H1 (cell line): ENCODE results near the gene SOX10. TPM values are rescaled to one million over a fixed set of nuclear protein-coding genes. Genes with fewer than 3 reads are reported as not detected.
A peak's percentile ranks its signal among the peaks of the same experiment; 100 is the strongest.

Source experiments
- CTCF ChIA-PET: fragments of 300-600 bp; sonication (Branson Sonifier 250); formaldehyde crosslinking; loops from one replicate; lab custom pipeline; 2021; ENCODE audit not compliant: partially characterized antibody; lab: Charles Lee
- POLR2A ChIA-PET: fragments of 300-600 bp; sonication (Branson Sonifier 250); formaldehyde crosslinking; loops from one replicate; lab custom pipeline; 2021; ENCODE audit warnings: inconsistent platforms; ENCODE audit not compliant: partially characterized antibody; lab: Charles Lee
- DNase-seq, 2 experiments: peaks; one replicate each; pipeline versions ENCODE4 v3.0.0 to v3.0.0-alpha.2; 2010 to 2022; ENCODE audit warnings: low spot score in 2 of 2, low read depth in 1 of 2, mixed read lengths in 1 of 2
- FAIRE-seq: peaks from 2 replicates; lab custom pipeline; 2011; peaks lifted over from hg19 to GRCh38; lab: Jason Lieb, UNC
- H2AFZ ChIP-seq: 2 replicates; pipeline ENCODE4 v1.8.1; 2012; ENCODE audit warnings: low read length, inconsistent platforms
- H2AK5ac ChIP-seq: 2 replicates; pipeline ENCODE4 v1.6.1; 2013; ENCODE audit warnings: low read depth, low read length
- H2BK120ac ChIP-seq: replicated peaks from 2 replicates; pipeline ENCODE3; 2013; ENCODE audit warnings: low read depth, low read length, inconsistent platforms
- H2BK12ac ChIP-seq: 2 replicates; pipeline ENCODE4 v1.6.1; 2013; ENCODE audit warnings: low read depth, low read length
- H2BK15ac ChIP-seq: 2 replicates; pipeline ENCODE4 v1.6.1; 2013; ENCODE audit warnings: low read length
- H2BK20ac ChIP-seq: 2 replicates; pipeline ENCODE4 v1.6.1; 2013; ENCODE audit warnings: low read length
- H2BK5ac ChIP-seq: 2 replicates; pipeline ENCODE4 v1.6.1; 2013; ENCODE audit warnings: low read depth, low read length
- H3K14ac ChIP-seq: 2 replicates; pipeline ENCODE4 v1.6.1; 2013; ENCODE audit warnings: inconsistent platforms; ENCODE audit not compliant: insufficient read length
- H3K18ac ChIP-seq: 2 replicates; pipeline ENCODE4 v1.6.1; 2013; ENCODE audit warnings: low read length; ENCODE audit errors: extremely low read depth
- H3K23ac ChIP-seq: 2 replicates; pipeline ENCODE4 v1.6.1; 2013; ENCODE audit warnings: inconsistent platforms; ENCODE audit not compliant: insufficient read length
- H3K23me2 ChIP-seq: 2 replicates; pipeline ENCODE4 v1.6.1; 2013; ENCODE audit warnings: low read depth, low read length
- H3K27ac ChIP-seq: 2 replicates; pipeline ENCODE4 v1.6.1; 2011; ENCODE audit warnings: low read depth, low read length, inconsistent platforms
- H3K27me3 ChIP-seq, 4 experiments: replicated peaks in 1 of 4; 1 replicate in 1 of 4; 2 replicates in 3 of 4; pipeline versions ENCODE4 v1.6.1 to v1.8.1; 2011 to 2013; ENCODE audit warnings: low read length in 3 of 4, mild to moderate bottlenecking in 3 of 4, inconsistent platforms in 2 of 4, mixed read lengths in 2 of 4, moderate library complexity in 1 of 4; ENCODE audit not compliant: control insufficient read depth in 3 of 4, insufficient read depth in 3 of 4; ENCODE audit errors: extremely low read depth in 1 of 4
- H3K36me3 ChIP-seq, 4 experiments: 2 replicates each; pipeline versions ENCODE4 v1.6.1 to v1.8.1; 2011 to 2013; ENCODE audit warnings: mild to moderate bottlenecking in 4 of 4, low read length in 3 of 4, moderate library complexity in 2 of 4, control low read depth in 1 of 4, inconsistent platforms in 1 of 4; ENCODE audit not compliant: insufficient read depth in 4 of 4, control insufficient read depth in 2 of 4
- H3K4ac ChIP-seq: replicated peaks from 2 replicates; pipeline ENCODE3; 2013; ENCODE audit warnings: low read length, low read depth, mixed read lengths, inconsistent platforms; ENCODE audit not compliant: insufficient read length
- H3K4me1 ChIP-seq, 4 experiments: replicated peaks in 1 of 4; 1 replicate in 1 of 4; 2 replicates in 3 of 4; pipeline versions ENCODE4 v1.6.1 to v1.8.1; 2011 to 2013; ENCODE audit warnings: low read length in 3 of 4, inconsistent platforms in 2 of 4, mixed read lengths in 1 of 4; ENCODE audit not compliant: insufficient read depth in 4 of 4, control insufficient read depth in 3 of 4
- H3K4me2 ChIP-seq, 2 experiments: 2 replicates each; pipeline versions ENCODE4 v1.6.1 to v1.8.1; 2011 to 2013; ENCODE audit warnings: low read depth in 2 of 2, low read length in 2 of 2, control low read depth in 1 of 2, inconsistent platforms in 1 of 2, mild to moderate bottlenecking in 1 of 2; ENCODE audit not compliant: insufficient read depth in 1 of 2
- H3K4me3 ChIP-seq, 4 experiments: fragments of 200-600, 300-600 bp in 1 of 4; sonication (generic), shearing (Covaris generic), sonication (Bioruptor Twin) in 1 of 4; 2 replicates each; pipeline versions ENCODE4 v1.5.1 to v1.8.1; 2011 to 2016; ENCODE audit warnings: low read length in 4 of 4, low read depth in 3 of 4, control low read depth in 2 of 4, inconsistent platforms in 2 of 4, mild to moderate bottlenecking in 2 of 4, mixed read lengths in 1 of 4, moderate library complexity in 1 of 4; ENCODE audit not compliant: insufficient read depth in 2 of 4; ENCODE audit errors: extremely low read depth in 1 of 4
- H3K56ac ChIP-seq: replicated peaks from 2 replicates; pipeline ENCODE3; 2013; ENCODE audit warnings: low read depth, mild to moderate bottlenecking, mixed read lengths, low read length, inconsistent platforms; ENCODE audit not compliant: insufficient read length
- H3K79me1 ChIP-seq: 2 replicates; pipeline ENCODE4 v1.6.1; 2013; ENCODE audit warnings: low read depth, low read length, control low read depth
- H3K79me2 ChIP-seq, 2 experiments: 2 replicates each; pipeline versions ENCODE4 v1.6.1 to v1.8.1; 2012 to 2013; ENCODE audit warnings: low read length in 2 of 2, mild to moderate bottlenecking in 2 of 2, inconsistent platforms in 1 of 2; ENCODE audit not compliant: insufficient read depth in 2 of 2, control insufficient read depth in 1 of 2
- H3K9ac ChIP-seq, 4 experiments: replicated peaks in 1 of 4; 1 replicate in 1 of 4; 2 replicates in 3 of 4; pipeline versions ENCODE4 v1.6.1 to v1.8.1; 2011 to 2013; ENCODE audit warnings: low read depth in 3 of 4, low read length in 3 of 4, control low read depth in 2 of 4, mild to moderate bottlenecking in 2 of 4, moderate library complexity in 2 of 4, inconsistent platforms in 1 of 4; ENCODE audit errors: extremely low read depth in 1 of 4
- H3K9me3 ChIP-seq, 2 experiments: 2 replicates each; pipeline versions ENCODE4 v1.6.1 to v1.8.1; 2012 to 2013; ENCODE audit warnings: mild to moderate bottlenecking in 2 of 2, moderate library complexity in 2 of 2, control low read depth in 1 of 2, inconsistent platforms in 1 of 2, low read depth in 1 of 2, low read length in 1 of 2, mixed read lengths in 1 of 2; ENCODE audit not compliant: insufficient read depth in 2 of 2
- H4K20me1 ChIP-seq, 2 experiments: replicated peaks in 1 of 2; 2 replicates each; pipeline versions ENCODE3 to v1.8.1; 2011 to 2013; ENCODE audit warnings: inconsistent platforms in 2 of 2, low read length in 2 of 2, mild to moderate bottlenecking in 1 of 2; ENCODE audit not compliant: insufficient read depth in 2 of 2, control insufficient read depth in 1 of 2
- H4K5ac ChIP-seq: 2 replicates; pipeline ENCODE4 v1.6.1; 2013; ENCODE audit warnings: low read length, low read depth, mixed read lengths, inconsistent platforms; ENCODE audit not compliant: insufficient read length
- H4K8ac ChIP-seq: 2 replicates; pipeline ENCODE4 v1.8.0; 2013; ENCODE audit warnings: mild to moderate bottlenecking, moderate library complexity, low read length, inconsistent platforms; ENCODE audit not compliant: insufficient read depth; ENCODE audit errors: extremely low read depth
- H4K91ac ChIP-seq: replicated peaks from 2 replicates; pipeline ENCODE3; 2013; ENCODE audit warnings: low read length, mixed read lengths, inconsistent platforms; ENCODE audit not compliant: insufficient read length
- ASH2L ChIP-seq: fragments of 200-600, 300-600 bp; sonication (generic); IDR thresholded peaks from one replicate; pipeline ENCODE4 v1.7.1; 2017; ENCODE audit warnings: low read length
- GABPA ChIP-seq: IDR thresholded peaks from 2 replicates; pipeline ENCODE4 v1.6.1; 2011; ENCODE audit warnings: mild to moderate bottlenecking, low read length, moderate library complexity, borderline replicate concordance; ENCODE audit not compliant: insufficient read depth
- HDAC6 ChIP-seq: IDR thresholded peaks from one replicate; pipeline ENCODE4 v1.7.1; 2012; ENCODE audit warnings: low read depth, mild to moderate bottlenecking, inconsistent platforms, low read length, moderate library complexity
- JUN ChIP-seq: IDR thresholded peaks from 2 replicates; pipeline ENCODE4 v1.6.1; 2011; ENCODE audit warnings: low read depth, mild to moderate bottlenecking, improper control_type of control experiment, low read length
- KDM5A ChIP-seq: fragments of 200-600 bp; IDR thresholded peaks from 2 replicates; pipeline ENCODE4 v1.7.1; 2012; ENCODE audit warnings: mild to moderate bottlenecking, low read length, inconsistent platforms, mixed read lengths
- RBBP5 ChIP-seq: IDR thresholded peaks from 2 replicates; pipeline ENCODE4 v1.7.1; 2012; ENCODE audit warnings: low read depth, mild to moderate bottlenecking, inconsistent platforms, low read length, moderate library complexity, borderline replicate concordance
- SIN3A ChIP-seq, 2 experiments: IDR thresholded peaks in 1 of 2; conservative IDR thresholded peaks in 1 of 2; 2 replicates each; pipeline ENCODE4 v1.6.1; 2011 to 2012; ENCODE audit warnings: low read length in 2 of 2, improper control_type of control experiment in 1 of 2, low read depth in 1 of 2, mild to moderate bottlenecking in 1 of 2
- SP4 ChIP-seq: IDR thresholded peaks from 2 replicates; pipeline ENCODE4 v1.6.1; 2012; ENCODE audit warnings: low read length, inconsistent platforms
- TAF7 ChIP-seq: optimal IDR thresholded peaks from 2 replicates; pipeline ENCODE3; 2011; ENCODE audit warnings: low read depth, mild to moderate bottlenecking, inconsistent platforms, low read length, moderate library complexity, borderline replicate concordance
- TCF12 ChIP-seq: IDR thresholded peaks from 2 replicates; pipeline ENCODE4 v1.6.1; 2011; ENCODE audit warnings: low read depth, mild to moderate bottlenecking, low read length
- WGBS, 2 experiments: shearing (Covaris generic) in 1 of 2; methylation state at CpG; one replicate each; pipeline versions ENCODE4 v1.1.6 to v1.1.7; 2013 to 2015; ENCODE audit warnings: low lambda C conversion rate in 2 of 2, mixed read lengths in 2 of 2, inconsistent platforms in 1 of 2, low coverage in 1 of 2, missing lambda C conversion rate in 1 of 2; ENCODE audit not compliant: insufficient replicate concordance in 2 of 2, insufficient coverage in 1 of 2, insufficient read length in 1 of 2; ENCODE audit errors: extremely low coverage in 1 of 2, missing lambda C conversion rate in 1 of 2; 5-methylcytosine and 5-hydroxymethylcytosine counted together
- polyA plus RNA-seq, 7 experiments: library from polyadenylated mRNA; depleted of rRNA in 3 of 7; stranded (reverse) in 5 of 7; unstranded in 2 of 7; fragments of >200 nt in 5 of 7; fragments of 200-250 nt in 2 of 7; gene quantifications; 1 replicate in 5 of 7; 2 replicates in 1 of 7; 4 replicates in 1 of 7; pipeline versions ENCODE4 v1.2.1 to v1.2.3, GENCODE V29; 2011 to 2013; ENCODE audit warnings: missing spikeins in 2 of 7, mixed read lengths in 2 of 7
- total RNA-seq: library from RNA; stranded (reverse); fragmentation: NEBNext Ultra II Directional; extraction: Animal tissue kit (Norgen Biotek cat#: 25700); gene quantifications from 2 replicates; pipeline ENCODE4 v1.2.1, GENCODE V29; 2021
- TF ChIP-seq, protein P1 (sequence below): IDR thresholded peaks from 2 replicates; pipeline ENCODE4 v1.6.1; 2011; ENCODE audit warnings: low read length, improper control_type of control experiment
- TF ChIP-seq, protein P2 (sequence below): IDR thresholded peaks from 2 replicates; pipeline ENCODE4 v1.6.1; 2012; ENCODE audit warnings: inconsistent platforms

SOX10 gene
- total and polyA plus RNA-seq, 2 of the 8 experiments (the other 6 are each of a cell fraction or from before 2014, with no cell fraction given), result 2.7 TPM

DNA sequence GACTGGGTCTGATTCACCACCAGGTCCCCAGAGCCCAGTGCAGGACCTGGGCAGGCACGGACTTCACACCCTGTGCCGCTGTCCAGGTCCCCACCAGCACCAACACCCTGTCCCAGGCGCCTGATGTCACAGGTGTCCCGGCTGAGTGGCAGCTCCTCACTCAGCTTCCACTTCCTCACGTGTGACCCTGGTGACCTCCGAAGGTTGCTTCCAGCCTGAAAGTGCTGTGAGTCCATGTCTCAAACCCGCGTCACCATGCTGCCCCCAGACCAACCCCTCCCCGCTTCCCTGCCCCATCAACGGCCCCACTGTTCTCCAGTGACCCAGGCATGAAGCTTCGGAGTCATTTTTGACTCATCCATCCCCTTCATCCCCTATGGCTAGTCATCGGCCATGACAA is 47.1 kb upstream of the SOX10 start:
- Histone ChIP-seq H3K27ac (no peak overlapping the region), H2BK12ac (peak overlapping the region; percentile 11; the same call in 1 of the 2 replicates), H3K27me3 (peaks cover 0 to 8% (median under 1%) of the 10 kb centered on the region in 4 experiments; a peak in 1 of 7 replicates), H3K56ac (no peak overlapping the region), H3K4me1 (peaks cover 0 to 38% (median 22%) of the 10 kb centered on the region in 4 experiments; a peak in 6 of 7 replicates), H2BK120ac (no peak overlapping the region), H3K4me3 (no peak overlapping the region), H3K9ac (no peak overlapping the region), H4K20me1 (no peaks in the 10 kb centered on the region), H3K9me3 (no peaks in the 10 kb centered on the region), H4K8ac (no peak overlapping the region), H3K4me2 (no peak overlapping the region), H3K18ac (no peak overlapping the region), H3K36me3 (no peaks in the 10 kb centered on the region), H3K79me2 (no peaks in the 10 kb centered on the region), H3K4ac (no peak overlapping the region), H3K23me2 (no peaks in the 10 kb centered on the region; the same call in 1 of the 2 replicates), H2AFZ (no peak overlapping the region), H4K5ac (no peak overlapping the region), H2BK5ac (no peak overlapping the region), H2BK20ac (peak overlapping the region; percentile 3; the same call in 1 of the 2 replicates), H3K79me1 (no peaks in the 10 kb centered on the region), H2AK5ac (no peak overlapping the region), H3K23ac (no peak overlapping the region), H2BK15ac (peak overlapping the region; percentile 95; the same call in 1 of the 2 replicates), H3K14ac (no peak overlapping the region), H4K91ac (no peak overlapping the region)
- TF ChIP-seq JUN, result no peak
- TF ChIP-seq, protein P1, sequence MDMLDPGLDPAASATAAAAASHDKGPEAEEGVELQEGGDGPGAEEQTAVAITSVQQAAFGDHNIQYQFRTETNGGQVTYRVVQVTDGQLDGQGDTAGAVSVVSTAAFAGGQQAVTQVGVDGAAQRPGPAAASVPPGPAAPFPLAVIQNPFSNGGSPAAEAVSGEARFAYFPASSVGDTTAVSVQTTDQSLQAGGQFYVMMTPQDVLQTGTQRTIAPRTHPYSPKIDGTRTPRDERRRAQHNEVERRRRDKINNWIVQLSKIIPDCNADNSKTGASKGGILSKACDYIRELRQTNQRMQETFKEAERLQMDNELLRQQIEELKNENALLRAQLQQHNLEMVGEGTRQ, result no peak
- TF ChIP-seq RBBP5, result no peak
- no peak for TF ChIP-seq SIN3A (conservative IDR thresholded peaks at IDR 0.05 in 1 of 2, IDR thresholded peaks at IDR 0.05 in 1 of 2; ENCODE audit: low read depth in 1 of 2, low read length in 2 of 2)
- no peak for TF ChIP-seq SP4
- TF ChIP-seq GABPA, result no peak
- TF ChIP-seq ASH2L, result no peak
- no peak for TF ChIP-seq TAF7
- no peak for TF ChIP-seq KDM5A
- TF ChIP-seq TCF12, result no peak
- TF ChIP-seq, protein P2, sequence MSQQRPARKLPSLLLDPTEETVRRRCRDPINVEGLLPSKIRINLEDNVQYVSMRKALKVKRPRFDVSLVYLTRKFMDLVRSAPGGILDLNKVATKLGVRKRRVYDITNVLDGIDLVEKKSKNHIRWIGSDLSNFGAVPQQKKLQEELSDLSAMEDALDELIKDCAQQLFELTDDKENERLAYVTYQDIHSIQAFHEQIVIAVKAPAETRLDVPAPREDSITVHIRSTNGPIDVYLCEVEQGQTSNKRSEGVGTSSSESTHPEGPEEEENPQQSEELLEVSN, result no peak
- TF ChIP-seq HDAC6, result no peak
- no peak for FAIRE-seq
- DNase-seq, result no peak
- POLR2A ChIA-PET, result no interaction called here
- 94% methylated on average over 11 of the region's 12 CpGs; no CpG with 5 or more reads in 1 of the 2 experiments for WGBS, 2 experiments
- CTCF ChIA-PET, result interaction anchor here (0.8 to 2.8 kb wide), 3 partner anchors 11 to 209 kb away, joined by 3 to 11 read pairs (median 4); no protein-coding TSS in a partner anchor
